ENCODE measurements around the gene LPGAT1.

DNA sequence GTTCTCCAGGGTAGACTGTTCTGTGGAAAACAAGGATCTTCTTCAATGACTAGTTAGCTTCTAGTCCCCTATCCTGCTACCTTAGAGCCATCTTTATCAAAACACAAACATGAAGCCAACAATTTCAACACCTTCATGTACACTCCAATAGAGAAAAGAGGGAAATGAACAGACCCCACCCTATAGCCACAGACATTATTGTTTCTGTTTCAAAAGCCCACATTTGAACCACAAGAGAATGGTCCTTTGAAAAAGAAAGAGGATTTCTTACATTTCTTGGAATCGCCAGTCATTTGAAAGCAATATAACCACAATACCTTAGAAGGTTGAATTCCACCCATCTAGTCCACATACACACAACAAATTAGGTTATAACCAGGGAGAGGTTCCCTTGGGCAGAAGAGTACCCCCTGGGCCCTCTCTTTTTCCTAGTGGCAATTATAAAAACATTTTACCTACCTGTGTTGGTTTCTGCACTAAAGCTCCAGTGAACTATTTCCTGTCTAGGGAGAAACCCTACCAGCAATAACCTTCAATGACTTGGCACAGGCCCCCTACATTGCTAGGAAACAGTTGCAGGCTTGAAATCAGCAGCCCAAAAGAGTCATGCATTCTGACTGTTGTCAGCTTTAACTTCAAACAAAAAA lies 2.7 kb upstream of the LPGAT1 start:
- TF ChIP-seq CTCF (IDR thresholded peaks at IDR 0.05) (no peak), POLR2A (IDR thresholded peaks at IDR 0.05) (no peak)

Measured in body of pancreas (tissue), 4 donors.